GM23338 (cell line): Measurements from ENCODE around the gene IRX2. TPM values are rescaled to one million over a fixed set of nuclear protein-coding genes. Genes with fewer than 3 reads are reported as not detected.
A peak's percentile ranks its signal among the peaks of the same experiment; 100 is the strongest.

Experiments used
- ATAC-seq: fragments of 200-7000 bp; cut with Tn5 transposase; 3 replicates; pipeline ENCODE4 v1.9.1; 2020
- DNase-seq: peaks from one replicate; pipeline ENCODE4 v3.0.0-alpha.2; 2015; ENCODE audit warnings: low spot score
- H2AFZ ChIP-seq: fragments of 200-600 bp; sonication (generic); 2 replicates; pipeline ENCODE4 v1.8.0; 2016; ENCODE audit warnings: antibody characterized with exemption, mild to moderate bottlenecking, moderate library complexity
- H3F3A ChIP-seq: fragments of 200-600 bp; sonication (generic); replicated peaks from 2 replicates; pipeline ENCODE4 v1.8.0; 2017; ENCODE audit warnings: antibody characterized with exemption, mixed run types, low read depth
- H3K27ac ChIP-seq: fragments of 200-600 bp; sonication (generic); 2 replicates; pipeline ENCODE4 v1.6.1; 2016; ENCODE audit warnings: low read depth
- H3K27me3 ChIP-seq: fragments of 200-600 bp; sonication (generic); 2 replicates; pipeline ENCODE4 v1.8.0; 2016; ENCODE audit warnings: mild to moderate bottlenecking, mixed run types, moderate library complexity; ENCODE audit not compliant: insufficient read depth
- H3K36me3 ChIP-seq: fragments of 200-600 bp; sonication (generic); 2 replicates; pipeline ENCODE4 v1.8.0; 2016; ENCODE audit warnings: mild to moderate bottlenecking; ENCODE audit not compliant: insufficient read depth
- H3K4me1 ChIP-seq: fragments of 200-600 bp; sonication (generic); 2 replicates; pipeline ENCODE4 v1.8.0; 2016; ENCODE audit warnings: mild to moderate bottlenecking, moderate library complexity; ENCODE audit not compliant: insufficient read depth
- H3K4me2 ChIP-seq: fragments of 200-600 bp; sonication (generic); 2 replicates; pipeline ENCODE4 v1.7.1; 2017; ENCODE audit warnings: mixed run types
- H3K4me3 ChIP-seq: fragments of 200-600 bp; sonication (generic); 2 replicates; pipeline ENCODE4 v1.6.1; 2016; ENCODE audit warnings: mixed run types
- H3K79me2 ChIP-seq: fragments of 200-600 bp; sonication (generic); replicated peaks from 2 replicates; pipeline ENCODE4 v1.8.0; 2017; ENCODE audit warnings: mild to moderate bottlenecking; ENCODE audit not compliant: insufficient read depth
- H3K9me2 ChIP-seq: fragments of 200-600 bp; sonication (generic); 2 replicates; pipeline ENCODE4 v1.8.0; 2017; ENCODE audit not compliant: insufficient read depth
- H4K20me1 ChIP-seq: fragments of 200-600 bp; sonication (generic); replicated peaks from 2 replicates; pipeline ENCODE4 v1.8.0; 2017; ENCODE audit warnings: mild to moderate bottlenecking; ENCODE audit not compliant: insufficient read depth
- H3K27ac Mint-ChIP-seq: 2 replicates; pipeline ENCODE4 v1.8.0; 2020; ENCODE audit warnings: inconsistent platforms, mild to moderate bottlenecking, moderate library complexity, mixed read lengths
- H3K27me3 Mint-ChIP-seq: 3 replicates; pipeline ENCODE4 v1.8.0; 2022; ENCODE audit warnings: low read depth, mild to moderate bottlenecking, moderate library complexity, mixed read lengths, inconsistent platforms; ENCODE audit not compliant: insufficient read depth, poor library complexity
- H3K36me3 Mint-ChIP-seq: 3 replicates; pipeline ENCODE4 v1.8.0; 2021; ENCODE audit warnings: low read depth, mild to moderate bottlenecking, inconsistent platforms, moderate library complexity, mixed read lengths
- H3K4me1 Mint-ChIP-seq: 3 replicates; pipeline ENCODE4 v1.8.0; 2020; ENCODE audit warnings: mild to moderate bottlenecking, inconsistent platforms, mixed read lengths
- H3K4me3 Mint-ChIP-seq: 3 replicates; pipeline ENCODE4 v1.8.0; 2021; ENCODE audit warnings: moderate library complexity, mild to moderate bottlenecking, inconsistent platforms, mixed read lengths
- H3K9me3 Mint-ChIP-seq: 3 replicates; pipeline ENCODE4 v1.8.0; 2020; ENCODE audit warnings: moderate library complexity, mild to moderate bottlenecking, inconsistent platforms, mixed read lengths
- JUNB ChIP-seq: IDR thresholded peaks from one replicate; pipeline ENCODE4 v1.6.1; 2016; ENCODE audit warnings: antibody characterized with exemption; ENCODE audit not compliant: unreplicated experiment
- STAT1 ChIP-seq: IDR thresholded peaks from one replicate; pipeline ENCODE4 v1.6.1; 2016; ENCODE audit warnings: antibody characterized with exemption; ENCODE audit not compliant: unreplicated experiment
- ZNF114 ChIP-seq: fragments of 250-450 bp; sonication (Bioruptor Pico); IDR thresholded peaks from 2 replicates; pipeline ENCODE4 v1.5.0; 2020; ENCODE audit warnings: mild to moderate bottlenecking, moderate library complexity
- polyA plus RNA-seq: library from polyadenylated mRNA; unstranded; fragments of >200 nt; fragmentation: Nextera tagmentation; extraction: Ambion mirVana; gene quantifications from 2 replicates; pipeline ENCODE4 v1.2.1, GENCODE V29; 2016
- total RNA-seq: library from RNA; depleted of rRNA; stranded (reverse); fragments of >200 nt; shearing (Covaris generic); gene quantifications from 2 replicates; pipeline ENCODE4 v1.2.3, GENCODE V29; 2014
- TF ChIP-seq, protein P1 (sequence below): IDR thresholded peaks from 2 replicates; pipeline ENCODE4 v1.6.1; 2016; ENCODE audit warnings: antibody characterized with exemption
- TF ChIP-seq, protein P2 (sequence below): fragments of 250-450 bp; sonication (Bioruptor Pico); IDR thresholded peaks from 2 replicates; pipeline ENCODE4 v1.5.0; 2020; ENCODE audit warnings: mild to moderate bottlenecking, moderate library complexity

Gene IRX2
- total and polyA plus RNA-seq, 2 experiments from 2014 or later = 13.6 to 25.3 TPM

- peaks cover 58% of the 10 kb centered on the region for H3K27me3 ChIP-seq
- peaks cover 8% of the 10 kb centered on the region; the same call in 2 of the 3 replicates for H3K9me3 Mint-ChIP-seq
- H3K27ac Mint-ChIP-seq = no peak overlapping the region
- H3F3A ChIP-seq = peaks cover 21% of the 10 kb centered on the region
- H3K4me1 ChIP-seq = peaks cover 63% of the 10 kb centered on the region
- H3K79me2 ChIP-seq = no peaks in the 10 kb centered on the region
- H3K27ac ChIP-seq = no peak overlapping the region
- TF ChIP-seq, protein P1, sequence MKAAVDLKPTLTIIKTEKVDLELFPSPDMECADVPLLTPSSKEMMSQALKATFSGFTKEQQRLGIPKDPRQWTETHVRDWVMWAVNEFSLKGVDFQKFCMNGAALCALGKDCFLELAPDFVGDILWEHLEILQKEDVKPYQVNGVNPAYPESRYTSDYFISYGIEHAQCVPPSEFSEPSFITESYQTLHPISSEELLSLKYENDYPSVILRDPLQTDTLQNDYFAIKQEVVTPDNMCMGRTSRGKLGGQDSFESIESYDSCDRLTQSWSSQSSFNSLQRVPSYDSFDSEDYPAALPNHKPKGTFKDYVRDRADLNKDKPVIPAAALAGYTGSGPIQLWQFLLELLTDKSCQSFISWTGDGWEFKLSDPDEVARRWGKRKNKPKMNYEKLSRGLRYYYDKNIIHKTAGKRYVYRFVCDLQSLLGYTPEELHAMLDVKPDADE = no peak
- TF ChIP-seq STAT1 = no peak
- no peak for TF ChIP-seq JUNB
- TF ChIP-seq ZNF114 (CRISPR knock-in tag) = no peak
- TF ChIP-seq, protein P2, sequence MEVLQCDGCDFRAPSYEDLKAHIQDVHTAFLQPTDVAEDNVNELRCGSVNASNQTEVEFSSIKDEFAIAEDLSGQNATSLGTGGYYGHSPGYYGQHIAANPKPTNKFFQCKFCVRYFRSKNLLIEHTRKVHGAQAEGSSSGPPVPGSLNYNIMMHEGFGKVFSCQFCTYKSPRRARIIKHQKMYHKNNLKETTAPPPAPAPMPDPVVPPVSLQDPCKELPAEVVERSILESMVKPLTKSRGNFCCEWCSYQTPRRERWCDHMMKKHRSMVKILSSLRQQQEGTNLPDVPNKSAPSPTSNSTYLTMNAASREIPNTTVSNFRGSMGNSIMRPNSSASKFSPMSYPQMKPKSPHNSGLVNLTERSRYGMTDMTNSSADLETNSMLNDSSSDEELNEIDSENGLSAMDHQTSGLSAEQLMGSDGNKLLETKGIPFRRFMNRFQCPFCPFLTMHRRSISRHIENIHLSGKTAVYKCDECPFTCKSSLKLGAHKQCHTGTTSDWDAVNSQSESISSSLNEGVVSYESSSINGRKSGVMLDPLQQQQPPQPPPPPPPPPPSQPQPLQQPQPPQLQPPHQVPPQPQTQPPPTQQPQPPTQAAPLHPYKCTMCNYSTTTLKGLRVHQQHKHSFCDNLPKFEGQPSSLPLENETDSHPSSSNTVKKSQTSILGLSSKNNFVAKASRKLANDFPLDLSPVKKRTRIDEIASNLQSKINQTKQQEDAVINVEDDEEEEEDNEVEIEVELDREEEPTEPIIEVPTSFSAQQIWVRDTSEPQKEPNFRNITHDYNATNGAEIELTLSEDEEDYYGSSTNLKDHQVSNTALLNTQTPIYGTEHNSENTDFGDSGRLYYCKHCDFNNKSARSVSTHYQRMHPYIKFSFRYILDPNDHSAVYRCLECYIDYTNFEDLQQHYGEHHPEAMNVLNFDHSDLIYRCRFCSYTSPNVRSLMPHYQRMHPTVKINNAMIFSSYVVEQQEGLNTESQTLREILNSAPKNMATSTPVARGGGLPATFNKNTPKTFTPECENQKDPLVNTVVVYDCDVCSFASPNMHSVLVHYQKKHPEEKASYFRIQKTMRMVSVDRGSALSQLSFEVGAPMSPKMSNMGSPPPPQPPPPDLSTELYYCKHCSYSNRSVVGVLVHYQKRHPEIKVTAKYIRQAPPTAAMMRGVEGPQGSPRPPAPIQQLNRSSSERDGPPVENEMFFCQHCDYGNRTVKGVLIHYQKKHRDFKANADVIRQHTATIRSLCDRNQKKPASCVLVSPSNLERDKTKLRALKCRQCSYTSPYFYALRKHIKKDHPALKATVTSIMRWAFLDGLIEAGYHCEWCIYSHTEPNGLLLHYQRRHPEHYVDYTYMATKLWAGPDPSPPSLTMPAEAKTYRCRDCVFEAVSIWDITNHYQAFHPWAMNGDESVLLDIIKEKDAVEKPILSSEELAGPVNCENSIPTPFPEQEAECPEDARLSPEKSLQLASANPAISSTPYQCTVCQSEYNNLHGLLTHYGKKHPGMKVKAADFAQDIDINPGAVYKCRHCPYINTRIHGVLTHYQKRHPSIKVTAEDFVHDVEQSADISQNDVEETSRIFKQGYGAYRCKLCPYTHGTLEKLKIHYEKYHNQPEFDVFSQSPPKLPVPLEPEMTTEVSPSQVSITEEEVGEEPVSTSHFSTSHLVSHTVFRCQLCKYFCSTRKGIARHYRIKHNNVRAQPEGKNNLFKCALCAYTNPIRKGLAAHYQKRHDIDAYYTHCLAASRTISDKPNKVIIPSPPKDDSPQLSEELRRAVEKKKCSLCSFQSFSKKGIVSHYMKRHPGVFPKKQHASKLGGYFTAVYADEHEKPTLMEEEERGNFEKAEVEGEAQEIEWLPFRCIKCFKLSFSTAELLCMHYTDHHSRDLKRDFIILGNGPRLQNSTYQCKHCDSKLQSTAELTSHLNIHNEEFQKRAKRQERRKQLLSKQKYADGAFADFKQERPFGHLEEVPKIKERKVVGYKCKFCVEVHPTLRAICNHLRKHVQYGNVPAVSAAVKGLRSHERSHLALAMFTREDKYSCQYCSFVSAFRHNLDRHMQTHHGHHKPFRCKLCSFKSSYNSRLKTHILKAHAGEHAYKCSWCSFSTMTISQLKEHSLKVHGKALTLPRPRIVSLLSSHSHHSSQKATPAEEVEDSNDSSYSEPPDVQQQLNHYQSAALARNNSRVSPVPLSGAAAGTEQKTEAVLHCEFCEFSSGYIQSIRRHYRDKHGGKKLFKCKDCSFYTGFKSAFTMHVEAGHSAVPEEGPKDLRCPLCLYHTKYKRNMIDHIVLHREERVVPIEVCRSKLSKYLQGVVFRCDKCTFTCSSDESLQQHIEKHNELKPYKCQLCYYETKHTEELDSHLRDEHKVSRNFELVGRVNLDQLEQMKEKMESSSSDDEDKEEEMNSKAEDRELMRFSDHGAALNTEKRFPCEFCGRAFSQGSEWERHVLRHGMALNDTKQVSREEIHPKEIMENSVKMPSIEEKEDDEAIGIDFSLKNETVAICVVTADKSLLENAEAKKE (CRISPR knock-in tag) = no peak
- H3K4me3 ChIP-seq = no peak overlapping the region
- peaks cover 7% of the 10 kb centered on the region; the same call in 2 of the 3 replicates for H3K36me3 Mint-ChIP-seq
- ATAC-seq = no peak
- peaks cover 58% of the 10 kb centered on the region for H3K4me1 Mint-ChIP-seq
- H4K20me1 ChIP-seq = no peaks in the 10 kb centered on the region; the same call in none of the 2 replicates
- peaks cover 52% of the 10 kb centered on the region for H3K27me3 Mint-ChIP-seq
- no peak for DNase-seq
- no peaks in the 10 kb centered on the region for H3K9me2 ChIP-seq
- H3K4me3 Mint-ChIP-seq = no peak overlapping the region
- no peaks in the 10 kb centered on the region for H3K36me3 ChIP-seq
- H2AFZ ChIP-seq = no peak overlapping the region
- peak overlapping the region; percentile 72 for H3K4me2 ChIP-seq
Observed at GRCh38 chr5:2759696-2760461, 8.4 kb upstream of the IRX2 start.
